ENCODE results near the gene FGF18.
"Not testable (repeated sequence)": the region's sequence is repeated elsewhere in the genome, so short reads cannot be mapped to it uniquely, and the experiment has no call there.

Gene FGF18

GRCh38 chr5:171418982-171419687 is at the start of gene FGF18:
TSS of gene FGF18 (plus strand) at chr5:171419647. CDS start at chr5:171420200, 553 bp downstream.
- DNase-seq (ENCODE audit: low read depth): peak; percentile 73
- no peak for TF ChIP-seq CTCF (conservative IDR thresholded peaks at IDR 0.05; ENCODE audit: low read depth, low read length)
- H3K4me3 ChIP-seq (ENCODE audit: low read length): peak within 1 kb of the TSS; percentile 75

- no peak for TF ChIP-seq CTCF (conservative IDR thresholded peaks at IDR 0.05; ENCODE audit: low read depth, low read length)
- no peak for DNase-seq (ENCODE audit: low read depth)
- H3K4me3 ChIP-seq (ENCODE audit: low read length): no peak overlapping the region
These were observed 49.5 kb upstream of the FGF18 start for GRCh38 chr5:171369898-171370297.

GRCh38 chr5:171370881-171371280 is 48.6 kb upstream of the FGF18 start:
- H3K4me3 ChIP-seq (ENCODE audit: low read length); DNase-seq (ENCODE audit: low read depth): not testable (repeated sequence)

- H3K4me3 ChIP-seq (ENCODE audit: low read length): no peak overlapping the region
- no peak for DNase-seq (ENCODE audit: low read depth)
- TF ChIP-seq CTCF (conservative IDR thresholded peaks at IDR 0.05; ENCODE audit: low read depth, low read length): no peak
These were observed 48.1 kb upstream of the FGF18 start for GRCh38 chr5:171371326-171371725.

GRCh38 chr5:171379961-171380360 is 39.5 kb upstream of the FGF18 start:
- no peak for DNase-seq (ENCODE audit: low read depth)
- no peak overlapping the region for H3K4me3 ChIP-seq (ENCODE audit: low read length)
- no peak for TF ChIP-seq CTCF (conservative IDR thresholded peaks at IDR 0.05; ENCODE audit: low read depth, low read length)

GRCh38 chr5:171384416-171384815 is 35.0 kb upstream of the FGF18 start:
- H3K4me3 ChIP-seq (ENCODE audit: low read length); DNase-seq (ENCODE audit: low read depth): not testable (repeated sequence)

GRCh38 chr5:171384999-171385398 is 34.4 kb upstream of the FGF18 start:
- DNase-seq (ENCODE audit: low read depth); H3K4me3 ChIP-seq (ENCODE audit: low read length): not testable (repeated sequence)

- no peak for DNase-seq (ENCODE audit: low read depth)
- no peak for TF ChIP-seq CTCF (conservative IDR thresholded peaks at IDR 0.05; ENCODE audit: low read depth, low read length)
- H3K4me3 ChIP-seq (ENCODE audit: low read length): no peak overlapping the region
These were observed 33.3 kb upstream of the FGF18 start for GRCh38 chr5:171386006-171386671.

Data from retinal pigment epithelial cell (primary cell).